Measurements from ENCODE around the gene CLEC16A. TPM values are rescaled to one million over a fixed set of nuclear protein-coding genes. Genes with fewer than 3 reads are reported as not detected.
A peak's percentile ranks its signal among the peaks of the same experiment; 100 is the strongest.

Gene CLEC16A
- total and polyA plus RNA-seq, 4 donors, result 14.3 to 44.4 (median 26.4) TPM

GRCh38 chr16:10964039-10964890 lies 19.9 kb downstream of the CLEC16A start:
- Histone ChIP-seq H3K4me3 (no peak overlapping the region), H3K36me3 (ENCODE audit: control insufficient read depth in 4 of 4, insufficient read depth in 4 of 4, low read length in 4 of 4) (peaks cover 0 to 17% (median 7%) of the 10 kb centered on the region in 4 donors), H3K9ac (ENCODE audit: insufficient read depth in 1 of 2, low read length in 2 of 2) (no peak overlapping the region), H3K9me3 (ENCODE audit: control insufficient read depth in 4 of 4, insufficient read depth in 3 of 4, low read length in 3 of 4) (no peaks in the 10 kb centered on the region), H3K27me3 (ENCODE audit: control insufficient read depth in 3 of 3, insufficient read depth in 3 of 3, low read length in 2 of 3) (no peaks in the 10 kb centered on the region), H3K27ac (ENCODE audit: low read depth in 1 of 2, low read length in 1 of 2) (peak overlapping the region in 1 of 2 donors; percentile 50), H3K4me1 (ENCODE audit: control insufficient read depth in 5 of 5, insufficient read depth in 5 of 5, low read length in 5 of 5) (peaks cover 0 to 15% (median 0%) of the 10 kb centered on the region in 5 donors)
- ATAC-seq (ENCODE audit: insufficient read depth, low FRiP score) (peak; percentile 92), DNase-seq (peak; percentile 87 to 89 (median 87))
- 40 to 45% methylated on average over 20 of the region's 20 CpGs for WGBS, 2 donors
- peak; percentile 97 for TF ChIP-seq CTCF (IDR thresholded peaks at IDR 0.05; ENCODE audit: control extremely low read depth, extremely low read depth)

GRCh38 chr16:10964891-10965326 lies 20.5 kb downstream of the CLEC16A start:
- WGBS, 2 donors, result 89 to 93% methylated on average over 8 of the region's 8 CpGs
- Histone ChIP-seq H3K9me3 (ENCODE audit: control insufficient read depth in 4 of 4, insufficient read depth in 3 of 4, low read length in 3 of 4) (no peaks in the 10 kb centered on the region), H3K27me3 (ENCODE audit: control insufficient read depth in 3 of 3, insufficient read depth in 3 of 3, low read length in 2 of 3) (no peaks in the 10 kb centered on the region), H3K9ac (ENCODE audit: insufficient read depth in 1 of 2, low read length in 2 of 2) (no peak overlapping the region), H3K36me3 (ENCODE audit: control insufficient read depth in 4 of 4, insufficient read depth in 4 of 4, low read length in 4 of 4) (peaks cover 0 to 17% (median 9%) of the 10 kb centered on the region in 4 donors), H3K27ac (ENCODE audit: low read depth in 1 of 2, low read length in 1 of 2) (no peak overlapping the region), H3K4me3 (no peak overlapping the region), H3K4me1 (ENCODE audit: control insufficient read depth in 5 of 5, insufficient read depth in 5 of 5, low read length in 5 of 5) (peaks cover 0 to 15% (median 0%) of the 10 kb centered on the region in 5 donors)
- ATAC-seq (ENCODE audit: insufficient read depth, low FRiP score) (no peak), DNase-seq (no peak)
- no peak for TF ChIP-seq CTCF (IDR thresholded peaks at IDR 0.05; ENCODE audit: control extremely low read depth, extremely low read depth)

GRCh38 chr16:10965440-10966061 lies 21.2 kb downstream of the CLEC16A start:
- H3K9me3 ChIP-seq (ENCODE audit: control insufficient read depth in 4 of 4, insufficient read depth in 3 of 4, low read length in 3 of 4), result no peaks in the 10 kb centered on the region
- H3K9ac ChIP-seq (ENCODE audit: insufficient read depth in 1 of 2, low read length in 2 of 2), result no peak overlapping the region
- H3K27ac ChIP-seq (ENCODE audit: low read depth in 1 of 2, low read length in 1 of 2), result no peak overlapping the region
- ATAC-seq (ENCODE audit: insufficient read depth, low FRiP score) (no peak), DNase-seq (no peak)
- no peak overlapping the region for H3K4me3 ChIP-seq
- 84 to 87% methylated on average over 6 of the region's 6 CpGs for WGBS, 2 donors
- peaks cover 0 to 17% (median 10%) of the 10 kb centered on the region in 4 donors for H3K36me3 ChIP-seq (ENCODE audit: control insufficient read depth in 4 of 4, insufficient read depth in 4 of 4, low read length in 4 of 4)
- peaks cover 0 to 15% (median 0%) of the 10 kb centered on the region in 5 donors for H3K4me1 ChIP-seq (ENCODE audit: control insufficient read depth in 5 of 5, insufficient read depth in 5 of 5, low read length in 5 of 5)
- no peaks in the 10 kb centered on the region for H3K27me3 ChIP-seq (ENCODE audit: control insufficient read depth in 3 of 3, insufficient read depth in 3 of 3, low read length in 2 of 3)
- no peak for TF ChIP-seq CTCF (IDR thresholded peaks at IDR 0.05; ENCODE audit: control extremely low read depth, extremely low read depth)

Measured in lung (tissue), 12 donors.